ENCODE data around the gene ASTN1. TPM values are rescaled to one million over a fixed set of nuclear protein-coding genes. Genes with fewer than 3 reads are reported as not detected.

The ASTN1 gene
- total RNA-seq = not detected in 2 replicates

DNA sequence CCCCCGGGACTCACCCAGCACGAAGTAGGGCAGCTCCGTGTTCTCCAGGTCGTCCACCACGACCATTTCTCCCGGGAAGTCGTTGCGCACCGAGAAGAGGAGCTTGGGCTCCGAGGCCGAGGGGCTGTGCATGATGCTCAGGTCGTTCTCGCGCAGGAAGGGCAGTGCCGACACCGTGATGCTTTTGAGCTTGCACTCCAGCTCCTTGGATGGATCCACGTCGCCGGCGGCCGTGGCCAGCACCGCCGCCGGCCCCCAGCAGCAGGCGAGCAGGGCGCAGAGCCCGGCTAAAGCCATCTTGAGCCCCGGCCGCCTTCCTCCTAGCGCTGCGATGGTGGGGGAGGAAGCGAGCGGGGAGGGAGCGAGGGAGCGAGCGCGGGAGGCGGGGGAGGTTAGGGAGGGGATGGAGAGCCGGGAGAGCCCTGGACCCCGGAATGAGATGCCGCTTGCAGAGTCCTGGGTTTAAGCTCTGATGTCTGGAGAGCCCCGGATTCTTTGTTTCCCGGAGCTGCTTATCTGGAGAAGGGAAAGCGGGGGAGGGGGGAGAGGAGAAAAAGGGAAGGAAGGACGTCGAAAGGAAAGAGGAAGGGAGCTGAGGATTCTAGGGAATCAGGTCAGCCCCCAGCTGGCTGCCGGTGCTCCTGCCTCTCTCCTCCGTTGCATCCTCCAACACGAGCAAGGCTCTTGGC is at the start of gene ASTN1:
Gene ASTN1 (minus strand): TSS at position 333 of the 689 bp plus-strand sequence. CDS start 36 bp downstream, at position 297.

DNA sequence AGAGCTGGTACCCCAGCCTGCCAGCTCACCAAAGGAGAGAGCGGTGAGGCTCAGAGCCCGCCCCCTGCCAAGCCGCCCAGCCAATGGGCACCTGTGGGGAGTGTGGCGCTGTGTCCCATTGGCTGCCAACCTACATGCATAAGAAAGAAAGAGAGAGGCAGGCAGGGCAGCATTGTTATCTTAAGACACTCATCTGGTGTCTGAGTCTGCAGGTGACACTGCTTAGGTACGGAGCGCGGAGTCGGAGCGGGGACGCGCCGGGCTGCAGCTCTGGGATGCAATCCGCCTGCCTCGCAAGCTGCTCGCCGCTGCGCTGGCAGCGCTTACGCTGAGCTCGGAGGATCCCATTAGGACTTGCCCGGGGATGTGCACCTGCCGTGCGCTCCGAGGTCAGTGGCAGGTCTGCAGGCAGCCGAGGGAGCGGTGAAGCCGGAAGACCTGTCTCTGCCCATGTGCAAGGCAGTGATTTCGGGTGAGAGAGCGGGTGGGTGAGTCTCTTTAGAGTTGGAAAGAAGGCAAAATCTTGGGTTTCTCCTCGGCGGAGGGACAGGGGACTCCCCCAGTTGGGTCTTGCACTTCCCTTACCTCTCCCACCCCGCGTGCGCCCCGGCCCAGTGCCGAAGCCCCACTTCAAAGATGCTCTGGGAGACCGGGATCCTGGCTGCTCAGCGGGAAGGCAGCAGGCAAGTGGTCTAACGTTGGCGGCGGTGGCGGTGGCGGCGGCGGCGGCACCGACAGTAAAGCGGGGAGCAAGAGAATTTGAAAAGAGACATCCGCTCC is 6.4 kb upstream of the ASTN1 start, which contains the start of gene BRINP2:
Gene BRINP2 (plus strand): TSS at position 203 of the 780 bp plus-strand sequence. CDS start 58,919 bp downstream, outside the sequence.

Small RNA genes within 50 kb of the gene (small RNA-seq; reads per million reads assigned to genes)
- gene MIR488 = not detected

Other genes starting within 250 kb of the ASTN1 start
- gene BRINP2, start 6.2 kb upstream of the ASTN1 start, total RNA-seq = under 0.01 TPM in 1 of 2 replicates, not detected in the other